ENCODE data around the gene SYCP2. TPM values are rescaled to one million over a fixed set of nuclear protein-coding genes. Genes with fewer than 3 reads are reported as not detected.

Gene SYCP2
- total RNA-seq, 4 donors from 2014 or later, result 1.8 to 5.0 (median 4.4) TPM

DNA sequence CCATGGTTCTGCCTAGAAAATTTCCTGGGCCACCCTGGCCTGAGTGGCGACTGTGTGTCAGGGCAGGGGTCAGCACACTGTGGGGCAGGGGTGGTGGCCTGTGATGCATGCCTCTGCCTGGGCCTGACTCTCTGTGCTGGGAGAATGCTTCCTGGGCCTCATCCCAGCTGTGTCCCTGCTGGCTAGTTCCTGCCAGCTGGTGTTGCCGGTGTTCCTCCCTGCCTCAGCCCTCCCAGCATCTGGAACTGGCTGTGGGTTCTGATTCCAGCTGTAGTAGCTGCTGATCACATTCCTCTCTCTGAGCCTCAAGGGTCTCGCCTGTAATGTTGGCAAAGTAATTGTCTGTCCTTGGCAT is 101.5 kb downstream of the SYCP2 start:
- peaks cover 9% of the 10 kb centered on the region for H3K27me3 ChIP-seq
- H3K4me3 ChIP-seq, result no peak overlapping the region
- peaks cover 48% of the 10 kb centered on the region for H3K4me1 ChIP-seq
- H3K36me3 ChIP-seq, result no peaks in the 10 kb centered on the region
- H3K27ac ChIP-seq, result no peak overlapping the region
- DNase-seq (ENCODE audit: low spot score in 2 of 2), result no peak
- WGBS, result 74% methylated on average over 3 of the region's 3 CpGs
- no peaks in the 10 kb centered on the region for H3K9me3 ChIP-seq
- no peak for TF ChIP-seq POLR2A (IDR thresholded peaks at IDR 0.05)
- TF ChIP-seq, protein P1, sequence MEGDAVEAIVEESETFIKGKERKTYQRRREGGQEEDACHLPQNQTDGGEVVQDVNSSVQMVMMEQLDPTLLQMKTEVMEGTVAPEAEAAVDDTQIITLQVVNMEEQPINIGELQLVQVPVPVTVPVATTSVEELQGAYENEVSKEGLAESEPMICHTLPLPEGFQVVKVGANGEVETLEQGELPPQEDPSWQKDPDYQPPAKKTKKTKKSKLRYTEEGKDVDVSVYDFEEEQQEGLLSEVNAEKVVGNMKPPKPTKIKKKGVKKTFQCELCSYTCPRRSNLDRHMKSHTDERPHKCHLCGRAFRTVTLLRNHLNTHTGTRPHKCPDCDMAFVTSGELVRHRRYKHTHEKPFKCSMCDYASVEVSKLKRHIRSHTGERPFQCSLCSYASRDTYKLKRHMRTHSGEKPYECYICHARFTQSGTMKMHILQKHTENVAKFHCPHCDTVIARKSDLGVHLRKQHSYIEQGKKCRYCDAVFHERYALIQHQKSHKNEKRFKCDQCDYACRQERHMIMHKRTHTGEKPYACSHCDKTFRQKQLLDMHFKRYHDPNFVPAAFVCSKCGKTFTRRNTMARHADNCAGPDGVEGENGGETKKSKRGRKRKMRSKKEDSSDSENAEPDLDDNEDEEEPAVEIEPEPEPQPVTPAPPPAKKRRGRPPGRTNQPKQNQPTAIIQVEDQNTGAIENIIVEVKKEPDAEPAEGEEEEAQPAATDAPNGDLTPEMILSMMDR (IDR thresholded peaks at IDR 0.05), result no peak
- TF ChIP-seq EP300 (IDR thresholded peaks at IDR 0.05), result no peak
- no peak for TF ChIP-seq POLR2AphosphoS5 (IDR thresholded peaks at IDR 0.05)

DNA sequence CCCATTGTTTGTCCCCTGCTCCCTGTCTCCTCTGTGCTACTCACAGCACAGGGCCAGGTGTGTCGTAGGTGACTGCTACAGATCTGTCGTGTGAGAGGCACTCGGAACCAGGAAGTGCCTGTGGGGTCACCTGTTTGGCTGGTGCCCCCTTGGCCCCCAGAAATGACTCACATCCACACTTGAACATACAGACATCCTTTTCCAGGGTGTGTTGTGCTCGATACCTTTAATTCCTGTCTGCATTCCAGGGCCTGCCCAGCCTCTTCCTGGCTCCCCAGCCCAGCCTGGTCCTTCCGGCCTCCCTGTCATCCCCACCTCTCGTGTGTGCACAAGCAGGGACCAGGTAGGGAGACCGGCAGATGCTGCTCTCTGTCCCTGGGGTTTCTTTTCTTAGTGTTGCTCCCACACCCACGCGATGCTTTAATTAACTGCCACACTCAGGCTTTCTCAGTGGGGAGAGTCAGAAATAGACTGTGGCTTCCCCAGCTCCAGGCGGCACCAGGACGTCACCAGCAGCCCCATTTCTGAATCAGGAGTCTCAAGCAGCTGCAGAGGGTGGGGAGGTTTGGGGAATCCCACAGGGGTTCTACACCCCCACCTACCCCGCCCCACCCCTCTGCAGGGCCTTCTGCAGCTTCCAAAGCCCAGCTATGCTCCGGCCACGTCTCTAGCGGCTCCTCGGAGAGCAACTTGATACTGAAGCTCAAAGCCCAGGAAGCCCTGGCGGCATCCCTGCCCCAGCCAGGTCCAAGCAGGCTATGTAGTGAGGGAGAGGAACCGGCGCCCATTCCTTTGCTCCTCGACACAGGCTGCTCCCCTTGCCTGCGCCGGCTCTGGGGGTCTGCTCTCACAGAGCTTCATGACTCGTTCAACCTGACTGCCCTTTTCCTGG is 102.2 kb downstream of the SYCP2 start:
- H3K27ac ChIP-seq, result no peak overlapping the region
- peak in 1 of 2 donors; percentile 24 for DNase-seq (ENCODE audit: low spot score in 2 of 2)
- H3K36me3 ChIP-seq, result no peaks in the 10 kb centered on the region
- no peaks in the 10 kb centered on the region for H3K9me3 ChIP-seq
- H3K27me3 ChIP-seq, result peaks cover 9% of the 10 kb centered on the region
- 55% methylated on average over 14 of the region's 23 CpGs for WGBS
- TF ChIP-seq POLR2AphosphoS5 (IDR thresholded peaks at IDR 0.05) (no peak), EP300 (IDR thresholded peaks at IDR 0.05) (no peak), POLR2A (IDR thresholded peaks at IDR 0.05) (no peak)
- TF ChIP-seq, protein P1 (IDR thresholded peaks at IDR 0.05), result no peak
- peaks cover 42% of the 10 kb centered on the region for H3K4me1 ChIP-seq
- no peak overlapping the region for H3K4me3 ChIP-seq

DNA sequence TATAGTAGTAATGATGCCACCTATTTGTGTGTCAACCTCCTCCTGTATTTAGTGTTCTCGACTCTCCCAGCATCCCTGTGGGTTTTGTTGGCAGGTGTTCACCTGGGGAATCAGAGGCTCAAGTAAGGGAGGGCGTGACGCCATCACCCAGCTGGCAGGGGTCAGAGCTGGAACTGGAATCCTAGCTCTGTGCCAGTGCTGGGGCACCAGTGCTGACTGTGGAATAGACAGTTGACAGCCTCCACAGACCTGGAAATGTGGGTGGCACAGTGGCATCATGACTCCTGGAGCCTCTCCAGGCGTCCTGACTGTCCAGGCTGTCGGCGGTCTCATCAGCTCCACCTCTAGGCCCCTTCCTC is 102.8 kb downstream of the SYCP2 start:
- H3K36me3 ChIP-seq, result no peaks in the 10 kb centered on the region
- peaks cover 9% of the 10 kb centered on the region for H3K27me3 ChIP-seq
- H3K9me3 ChIP-seq, result no peaks in the 10 kb centered on the region
- DNase-seq (ENCODE audit: low spot score in 2 of 2), result peak in 1 of 2 donors; percentile 46
- no peak overlapping the region for H3K4me3 ChIP-seq
- peaks cover 42% of the 10 kb centered on the region for H3K4me1 ChIP-seq
- TF ChIP-seq, protein P1 (IDR thresholded peaks at IDR 0.05), result no peak
- TF ChIP-seq EP300 (IDR thresholded peaks at IDR 0.05), result no peak
- no peak for TF ChIP-seq POLR2AphosphoS5 (IDR thresholded peaks at IDR 0.05)
- TF ChIP-seq POLR2A (IDR thresholded peaks at IDR 0.05), result no peak
- H3K27ac ChIP-seq, result no peak overlapping the region
- WGBS, result 43% methylated on average over 2 of the region's 6 CpGs

DNA sequence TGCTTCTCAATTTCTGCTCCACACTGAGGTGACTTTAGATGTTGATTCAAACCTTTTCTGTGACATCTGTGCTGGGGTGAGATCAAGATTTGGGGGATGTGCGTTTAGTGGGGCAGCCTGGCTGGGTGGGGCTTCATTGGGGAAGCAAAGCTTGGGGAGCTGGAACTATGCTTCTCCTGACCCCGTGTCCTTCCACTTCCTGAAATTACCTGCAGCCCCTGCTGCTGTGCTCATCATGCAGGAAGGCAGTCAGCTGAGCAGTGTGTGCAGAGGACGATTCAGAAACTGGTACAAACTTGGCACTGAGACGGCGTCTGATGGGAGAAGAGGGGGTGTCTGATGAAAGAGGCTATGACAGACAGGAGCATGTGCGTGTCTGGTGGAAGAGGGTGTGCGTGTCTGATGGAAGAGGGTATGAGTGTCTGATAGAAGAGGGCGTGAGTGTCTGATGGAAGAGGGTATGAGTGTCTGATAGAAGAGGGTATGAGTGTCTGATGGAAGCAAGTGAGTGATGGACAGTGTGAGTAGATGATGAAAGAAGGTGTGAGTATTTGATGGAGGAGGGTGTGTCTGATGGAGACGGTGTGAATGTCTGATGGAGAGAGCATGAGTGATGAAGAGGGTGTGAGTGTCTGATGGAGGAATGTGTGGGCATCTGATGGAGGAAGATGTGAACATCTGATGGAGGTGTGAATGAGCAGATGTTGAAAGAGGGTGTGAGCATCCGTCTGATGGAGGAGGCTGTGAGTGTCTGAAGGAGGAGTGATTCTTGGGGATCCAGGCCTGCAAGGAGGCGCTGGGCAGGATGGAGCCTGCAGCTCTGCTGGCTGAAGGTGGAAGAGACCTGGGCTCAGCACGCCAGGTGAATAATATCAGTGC is 103.4 kb downstream of the SYCP2 start:
- H3K4me1 ChIP-seq, result peaks cover 36% of the 10 kb centered on the region
- H3K36me3 ChIP-seq, result no peaks in the 10 kb centered on the region
- DNase-seq (ENCODE audit: low spot score in 2 of 2), result peak in 1 of 2 donors; percentile 40
- H3K4me3 ChIP-seq, result no peak overlapping the region
- TF ChIP-seq POLR2A (IDR thresholded peaks at IDR 0.05) (no peak), POLR2AphosphoS5 (IDR thresholded peaks at IDR 0.05) (no peak), EP300 (IDR thresholded peaks at IDR 0.05) (no peak)
- TF ChIP-seq, protein P1 (IDR thresholded peaks at IDR 0.05), result no peak
- H3K27ac ChIP-seq, result no peak overlapping the region
- no peaks in the 10 kb centered on the region for H3K9me3 ChIP-seq
- H3K27me3 ChIP-seq, result peaks cover 9% of the 10 kb centered on the region
- WGBS, result 66% methylated on average over 12 of the region's 12 CpGs
